Osteoblast (primary cell): ENCODE data around the gene ERBIN. TPM values are rescaled to one million over a fixed set of nuclear protein-coding genes. Genes with fewer than 3 reads are reported as not detected.

Experiments
- DNase-seq: peaks from one replicate; pipeline ENCODE4 v3.0.0; 2011; ENCODE audit warnings: low spot score, mixed read lengths; ENCODE audit not compliant: insufficient read length; ENCODE audit errors: missing footprints
- H2AFZ ChIP-seq: 2 replicates; pipeline ENCODE4 v1.6.0; 2011; ENCODE audit warnings: mild to moderate bottlenecking, low read length
- H3K27ac ChIP-seq: 2 replicates; pipeline ENCODE4 v1.5.1; 2011; ENCODE audit warnings: mild to moderate bottlenecking, low read depth, low read length, moderate library complexity
- H3K27me3 ChIP-seq: 2 replicates; pipeline ENCODE4 v1.6.0; 2012; ENCODE audit warnings: mild to moderate bottlenecking, control low read depth, inconsistent platforms, low read length, moderate library complexity; ENCODE audit not compliant: insufficient read depth
- H3K36me3 ChIP-seq: 2 replicates; pipeline ENCODE4 v1.5.1; 2011; ENCODE audit warnings: mild to moderate bottlenecking, low read length, control low read depth, moderate library complexity; ENCODE audit not compliant: insufficient read depth
- H3K4me1 ChIP-seq: 2 replicates; pipeline ENCODE4 v1.5.1; 2011; ENCODE audit warnings: mild to moderate bottlenecking, low read length, control low read depth, moderate library complexity; ENCODE audit not compliant: insufficient read depth
- H3K4me2 ChIP-seq: 2 replicates; pipeline ENCODE4 v1.6.0; 2011; ENCODE audit warnings: mild to moderate bottlenecking, low read length; ENCODE audit not compliant: insufficient read depth
- H3K4me3 ChIP-seq: fragments of 200-600 bp; sonication (generic); 3 replicates; pipeline ENCODE4 v1.5.1; 2012; ENCODE audit warnings: mild to moderate bottlenecking, low read length, inconsistent platforms; ENCODE audit not compliant: insufficient read depth
- H3K79me2 ChIP-seq: 2 replicates; pipeline ENCODE4 v1.6.0; 2012; ENCODE audit warnings: mild to moderate bottlenecking, low read length, control low read depth, inconsistent platforms; ENCODE audit not compliant: insufficient read depth
- H3K9me3 ChIP-seq: 2 replicates; pipeline ENCODE4 v1.5.1; 2011; ENCODE audit warnings: low read depth, low read length, control low read depth
- H4K20me1 ChIP-seq: 2 replicates; pipeline ENCODE4 v1.6.0; 2012; ENCODE audit warnings: mild to moderate bottlenecking, low read length, control low read depth; ENCODE audit not compliant: insufficient read depth
- total RNA-seq: library from RNA; depleted of rRNA; stranded (reverse); fragments of >200 nt; gene quantifications from 2 replicates; pipeline ENCODE4 v1.2.3, GENCODE V29; 2012
- TF ChIP-seq, protein P1 (sequence below): IDR thresholded peaks from 2 replicates; pipeline ENCODE4 v1.5.1; 2011; ENCODE audit warnings: mild to moderate bottlenecking, low read depth, low read length, moderate library complexity; ENCODE audit errors: extremely low read depth

Gene ERBIN
- total RNA-seq, 1 donor: 199 TPM

GRCh38 chr5:66066826-66067225 lies 140.5 kb downstream of the ERBIN start:
- TF ChIP-seq, protein P1, sequence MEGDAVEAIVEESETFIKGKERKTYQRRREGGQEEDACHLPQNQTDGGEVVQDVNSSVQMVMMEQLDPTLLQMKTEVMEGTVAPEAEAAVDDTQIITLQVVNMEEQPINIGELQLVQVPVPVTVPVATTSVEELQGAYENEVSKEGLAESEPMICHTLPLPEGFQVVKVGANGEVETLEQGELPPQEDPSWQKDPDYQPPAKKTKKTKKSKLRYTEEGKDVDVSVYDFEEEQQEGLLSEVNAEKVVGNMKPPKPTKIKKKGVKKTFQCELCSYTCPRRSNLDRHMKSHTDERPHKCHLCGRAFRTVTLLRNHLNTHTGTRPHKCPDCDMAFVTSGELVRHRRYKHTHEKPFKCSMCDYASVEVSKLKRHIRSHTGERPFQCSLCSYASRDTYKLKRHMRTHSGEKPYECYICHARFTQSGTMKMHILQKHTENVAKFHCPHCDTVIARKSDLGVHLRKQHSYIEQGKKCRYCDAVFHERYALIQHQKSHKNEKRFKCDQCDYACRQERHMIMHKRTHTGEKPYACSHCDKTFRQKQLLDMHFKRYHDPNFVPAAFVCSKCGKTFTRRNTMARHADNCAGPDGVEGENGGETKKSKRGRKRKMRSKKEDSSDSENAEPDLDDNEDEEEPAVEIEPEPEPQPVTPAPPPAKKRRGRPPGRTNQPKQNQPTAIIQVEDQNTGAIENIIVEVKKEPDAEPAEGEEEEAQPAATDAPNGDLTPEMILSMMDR: no peak
- Histone ChIP-seq H3K4me2 (no peak overlapping the region), H3K4me1 (no peaks in the 10 kb centered on the region), H3K4me3 (no peak overlapping the region), H3K27me3 (no peaks in the 10 kb centered on the region), H4K20me1 (peaks cover 20% of the 10 kb centered on the region), H2AFZ (no peak overlapping the region), H3K79me2 (peaks cover 88% of the 10 kb centered on the region), H3K9me3 (no peaks in the 10 kb centered on the region), H3K27ac (no peak overlapping the region), H3K36me3 (peaks cover 31% of the 10 kb centered on the region)
- no peak for DNase-seq

- peaks cover 3% of the 10 kb centered on the region for H4K20me1 ChIP-seq
- DNase-seq: no peak
- H3K4me3 ChIP-seq: no peak overlapping the region
- no peak overlapping the region for H2AFZ ChIP-seq
- H3K27ac ChIP-seq: no peak overlapping the region
- H3K9me3 ChIP-seq: no peaks in the 10 kb centered on the region
- H3K36me3 ChIP-seq: peaks cover 37% of the 10 kb centered on the region
- H3K4me2 ChIP-seq: no peak overlapping the region
- TF ChIP-seq, protein P1: no peak
- no peaks in the 10 kb centered on the region for H3K27me3 ChIP-seq
- peaks cover 62% of the 10 kb centered on the region for H3K79me2 ChIP-seq
- H3K4me1 ChIP-seq: no peaks in the 10 kb centered on the region
Observed at GRCh38 chr5:66072031-66072430, 145.7 kb downstream of the ERBIN start.

GRCh38 chr5:66074901-66075300 lies 148.5 kb downstream of the ERBIN start:
- Histone ChIP-seq H3K36me3 (peaks cover 50% of the 10 kb centered on the region), H2AFZ (no peak overlapping the region), H3K9me3 (no peaks in the 10 kb centered on the region), H4K20me1 (no peaks in the 10 kb centered on the region), H3K4me2 (no peak overlapping the region), H3K27ac (no peak overlapping the region), H3K4me1 (no peaks in the 10 kb centered on the region), H3K27me3 (no peaks in the 10 kb centered on the region), H3K79me2 (peaks cover 34% of the 10 kb centered on the region), H3K4me3 (no peak overlapping the region)
- DNase-seq: no peak
- TF ChIP-seq, protein P1: no peak

GRCh38 chr5:66080664-66081063 lies 154.3 kb downstream of the ERBIN start:
- no peaks in the 10 kb centered on the region for H3K4me1 ChIP-seq
- no peak overlapping the region for H3K27ac ChIP-seq
- peaks cover 60% of the 10 kb centered on the region for H3K36me3 ChIP-seq
- DNase-seq: no peak
- no peaks in the 10 kb centered on the region for H3K9me3 ChIP-seq
- no peak overlapping the region for H3K4me2 ChIP-seq
- H3K79me2 ChIP-seq: peaks cover 2% of the 10 kb centered on the region
- no peaks in the 10 kb centered on the region for H3K27me3 ChIP-seq
- no peaks in the 10 kb centered on the region for H4K20me1 ChIP-seq
- H3K4me3 ChIP-seq: no peak overlapping the region
- H2AFZ ChIP-seq: no peak overlapping the region
- TF ChIP-seq, protein P1: no peak
